Hematopoietic multipotent progenitor cell treated with erythropoietin and hydrocortisone succinate and interleukin-3 and kit ligand, for 6 days (in vitro differentiated cells): Measurements from ENCODE around the gene FAM83F.

Source experiments
- DNase-seq: peaks from one replicate; pipeline ENCODE4 v3.0.0-alpha.2; 2015

FAM83F gene

GRCh38 chr22:40039482-40040115, 44.8 kb downstream of the FAM83F start:
- DNase-seq: no peak

- DNase-seq: peak; percentile 94
These were observed 46.2 kb downstream of the FAM83F start for GRCh38 chr22:40040927-40041326.

- DNase-seq: no peak
These were observed 46.8 kb downstream of the FAM83F start for GRCh38 chr22:40041366-40042137.

- DNase-seq: no peak
These were observed 47.6 kb downstream of the FAM83F start for GRCh38 chr22:40042312-40042711.

GRCh38 chr22:40043081-40043480, 48.3 kb downstream of the FAM83F start:
- DNase-seq: no peak

- DNase-seq: peak; percentile 10
These were observed 49.0 kb downstream of the FAM83F start for GRCh38 chr22:40043793-40044101.

GRCh38 chr22:40044102-40044869, 49.5 kb downstream of the FAM83F start:
- peak; percentile 99 for DNase-seq

- peak; percentile 48 for DNase-seq
These were observed 50.4 kb downstream of the FAM83F start for GRCh38 chr22:40044870-40045834.

GRCh38 chr22:40046126-40046525, 51.4 kb downstream of the FAM83F start:
- DNase-seq: peak; percentile 13

- no peak for DNase-seq
These were observed 55.5 kb downstream of the FAM83F start for GRCh38 chr22:40050258-40050657.

GRCh38 chr22:40051322-40051721, 56.6 kb downstream of the FAM83F start:
- no peak for DNase-seq

- DNase-seq: no peak
These were observed 58.7 kb downstream of the FAM83F start for GRCh38 chr22:40053460-40053859.

GRCh38 chr22:40054486-40054885, 59.7 kb downstream of the FAM83F start:
- no peak for DNase-seq

GRCh38 chr22:40055143-40055883, 60.6 kb downstream of the FAM83F start:
- peak; percentile 48 for DNase-seq

GRCh38 chr22:40056154-40056553, 61.4 kb downstream of the FAM83F start:
- DNase-seq: no peak

GRCh38 chr22:40056559-40056958, 61.8 kb downstream of the FAM83F start:
- no peak for DNase-seq

- no peak for DNase-seq
These were observed 62.9 kb downstream of the FAM83F start for GRCh38 chr22:40057652-40058051.

GRCh38 chr22:40058265-40058664, 63.5 kb downstream of the FAM83F start:
- peak; percentile 56 for DNase-seq

- no peak for DNase-seq
These were observed 71.2 kb downstream of the FAM83F start for GRCh38 chr22:40065981-40066380.

- no peak for DNase-seq
These were observed 72.9 kb downstream of the FAM83F start for GRCh38 chr22:40067639-40068038.

- DNase-seq: no peak
These were observed 75.9 kb downstream of the FAM83F start for GRCh38 chr22:40070701-40071100.

- DNase-seq: no peak
These were observed 77.0 kb downstream of the FAM83F start for GRCh38 chr22:40071720-40072119.
